Stimulated activated CD4-positive, alpha-beta T cell treated with anti-CD3 and anti-CD28 coated beads, Interleukin-15, amount 100 ng/mL, for 1 hour (primary cell): ENCODE measurements around the gene MPPED1.

Experiments used
- DNase-seq, 2 donors: peaks; one replicate each; pipeline ENCODE4 v3.0.0-alpha.2; 2020; ENCODE audit warnings: low read depth in 1 of 2, low spot score in 1 of 2

MPPED1 gene

GRCh38 chr22:43392385-43392989 is 19.3 kb upstream of the MPPED1 start:
- no peak for DNase-seq

DNA sequence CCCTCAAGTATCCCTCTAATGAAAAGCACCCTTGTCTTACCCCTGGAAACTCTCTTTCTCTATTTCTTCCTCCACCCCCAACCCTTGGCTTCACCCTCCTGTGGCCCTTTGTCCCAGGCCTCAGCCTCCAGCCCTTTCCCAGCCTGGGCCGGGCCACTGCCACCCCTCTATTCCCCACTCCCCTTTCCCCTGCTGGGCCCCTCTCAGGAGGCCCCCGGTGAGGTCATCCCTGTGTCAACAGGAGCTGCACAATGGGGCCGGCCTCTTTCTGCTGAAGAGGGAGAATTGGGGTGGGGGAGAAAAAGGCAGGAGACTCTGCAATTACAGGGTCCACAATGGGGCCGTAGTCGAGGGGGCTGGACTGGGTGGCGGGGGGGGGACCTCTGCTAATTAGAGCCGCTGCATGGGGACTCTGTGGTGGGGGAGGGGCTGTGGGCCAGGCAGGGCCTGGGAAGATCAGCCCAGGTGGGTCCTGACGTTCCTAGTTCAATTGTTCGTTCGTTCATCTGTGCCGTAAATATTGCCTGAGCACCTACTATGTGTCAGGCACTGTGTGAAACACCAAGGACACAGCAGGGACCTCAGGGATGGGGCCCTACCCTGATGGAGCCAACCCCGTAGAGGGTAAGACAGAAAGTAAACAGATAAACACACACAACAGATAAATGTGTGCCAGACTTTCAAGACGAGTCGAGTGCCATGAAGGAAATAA is 18.5 kb upstream of the MPPED1 start:
- no peak for DNase-seq

- DNase-seq, result no peak
These were observed 17.9 kb upstream of the MPPED1 start for GRCh38 chr22:43393844-43394474.

- DNase-seq, result no peak
These were observed 16.6 kb upstream of the MPPED1 start for GRCh38 chr22:43395086-43395695.

- DNase-seq, result no peak
These were observed 15.4 kb upstream of the MPPED1 start for GRCh38 chr22:43396321-43396933.

- no peak for DNase-seq
These were observed 14.8 kb upstream of the MPPED1 start for GRCh38 chr22:43396934-43397457.

- no peak for DNase-seq
These were observed 14.0 kb upstream of the MPPED1 start for GRCh38 chr22:43397766-43398165.

- DNase-seq, result no peak
These were observed 13.6 kb upstream of the MPPED1 start for GRCh38 chr22:43398246-43398645.

DNA sequence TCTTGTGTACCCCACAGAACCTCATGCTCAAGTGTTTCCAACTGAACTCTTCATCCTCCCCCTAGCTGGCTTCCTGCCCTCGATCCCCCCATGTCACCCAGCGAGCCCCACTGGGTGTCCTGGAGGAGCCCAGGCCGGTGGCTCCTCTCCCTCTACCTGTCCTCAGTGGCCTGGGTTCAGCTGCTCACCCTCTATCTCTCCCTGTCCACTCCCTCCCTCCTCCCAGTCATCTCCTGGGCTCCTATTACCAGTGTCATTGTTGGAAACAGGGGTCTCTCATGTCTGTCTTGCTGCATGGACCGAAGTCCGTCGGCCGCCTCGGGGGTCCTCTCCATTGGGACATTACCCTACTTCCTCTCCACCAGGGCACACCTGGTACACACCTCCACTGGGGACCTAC is 12.9 kb upstream of the MPPED1 start:
- no peak for DNase-seq

GRCh38 chr22:43399338-43399979 is 12.4 kb upstream of the MPPED1 start:
- no peak for DNase-seq

GRCh38 chr22:43399980-43400358 is 11.8 kb upstream of the MPPED1 start:
- DNase-seq, result no peak

- no peak for DNase-seq
These were observed 11.4 kb upstream of the MPPED1 start for GRCh38 chr22:43400449-43400848.

DNA sequence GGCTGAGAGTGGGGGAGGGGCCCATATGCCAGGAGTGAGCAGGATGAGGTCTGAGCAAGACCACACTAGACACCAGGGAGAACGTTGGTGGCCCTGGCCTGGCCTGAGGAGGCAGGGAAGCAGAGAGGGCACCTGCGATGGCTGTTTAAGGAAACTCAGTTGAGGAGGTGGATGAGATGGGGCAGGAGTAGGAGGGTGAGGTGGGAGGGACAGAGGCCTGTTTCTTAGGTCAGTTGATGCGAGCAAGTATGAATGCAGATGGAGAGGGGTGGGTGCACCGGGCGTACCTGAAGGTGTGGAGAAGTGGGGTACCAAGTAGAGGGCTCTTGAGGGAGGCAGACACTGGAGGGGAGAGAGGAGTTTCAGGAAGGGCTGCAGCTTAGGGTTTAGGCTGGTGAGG is 10.6 kb upstream of the MPPED1 start:
- no peak for DNase-seq

DNA sequence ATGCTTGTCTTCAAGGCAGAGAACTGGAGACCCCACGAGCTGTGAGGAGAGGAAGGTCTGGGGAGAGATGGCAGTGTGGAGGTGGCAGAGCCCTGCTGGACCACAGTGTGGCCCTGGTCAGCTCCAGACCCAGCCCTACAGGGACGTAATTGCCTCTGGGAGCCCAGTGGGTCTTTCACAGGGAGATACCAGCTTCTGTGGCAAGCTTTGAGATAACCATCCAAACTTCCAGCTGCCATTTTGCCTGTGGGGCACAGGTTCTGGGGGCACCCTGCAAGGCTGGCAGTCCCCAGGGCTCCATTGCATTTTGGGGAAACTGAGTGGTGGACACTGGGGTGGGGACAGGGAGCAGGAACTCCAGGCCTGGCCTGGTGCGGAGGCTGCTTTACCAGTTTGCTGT is 10.2 kb upstream of the MPPED1 start:
- DNase-seq, result no peak

- no peak for DNase-seq
These were observed 9.7 kb upstream of the MPPED1 start for GRCh38 chr22:43402128-43402527.

DNA sequence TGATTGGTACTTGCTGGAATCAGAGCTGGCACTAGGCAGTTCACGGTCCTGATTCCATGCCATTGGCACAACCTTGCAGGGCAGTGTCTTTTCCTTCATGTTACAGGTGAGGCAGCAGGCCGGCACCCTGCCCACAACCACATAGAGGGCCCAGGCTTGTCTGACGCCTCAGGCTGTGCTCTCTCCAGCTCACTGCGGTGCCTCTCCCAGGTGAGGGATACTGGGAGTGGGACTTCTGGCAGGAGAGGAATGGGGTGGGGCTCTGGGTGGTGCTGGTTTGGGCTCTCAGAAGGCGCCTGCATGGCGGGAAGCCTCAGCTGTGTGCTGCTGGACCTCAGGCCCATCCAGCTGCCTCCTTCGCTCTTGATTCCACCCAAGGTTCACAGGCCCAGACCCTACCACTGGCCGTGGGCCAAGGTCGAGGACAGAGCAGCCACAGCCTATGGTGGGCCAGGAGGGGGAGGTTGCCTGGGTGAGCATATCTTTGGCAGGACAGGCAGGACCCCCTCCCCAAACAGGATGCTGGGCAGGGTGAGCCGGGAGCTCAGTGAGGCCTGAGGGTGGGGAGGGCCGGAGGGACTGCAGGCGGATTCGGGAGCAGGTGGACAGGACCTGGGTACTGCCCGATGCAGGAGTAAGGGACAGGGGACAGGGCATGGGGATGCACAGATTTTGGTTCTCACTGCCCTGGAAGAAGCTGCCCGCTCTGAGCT is 7.0 kb upstream of the MPPED1 start:
- no peak for DNase-seq

DNA sequence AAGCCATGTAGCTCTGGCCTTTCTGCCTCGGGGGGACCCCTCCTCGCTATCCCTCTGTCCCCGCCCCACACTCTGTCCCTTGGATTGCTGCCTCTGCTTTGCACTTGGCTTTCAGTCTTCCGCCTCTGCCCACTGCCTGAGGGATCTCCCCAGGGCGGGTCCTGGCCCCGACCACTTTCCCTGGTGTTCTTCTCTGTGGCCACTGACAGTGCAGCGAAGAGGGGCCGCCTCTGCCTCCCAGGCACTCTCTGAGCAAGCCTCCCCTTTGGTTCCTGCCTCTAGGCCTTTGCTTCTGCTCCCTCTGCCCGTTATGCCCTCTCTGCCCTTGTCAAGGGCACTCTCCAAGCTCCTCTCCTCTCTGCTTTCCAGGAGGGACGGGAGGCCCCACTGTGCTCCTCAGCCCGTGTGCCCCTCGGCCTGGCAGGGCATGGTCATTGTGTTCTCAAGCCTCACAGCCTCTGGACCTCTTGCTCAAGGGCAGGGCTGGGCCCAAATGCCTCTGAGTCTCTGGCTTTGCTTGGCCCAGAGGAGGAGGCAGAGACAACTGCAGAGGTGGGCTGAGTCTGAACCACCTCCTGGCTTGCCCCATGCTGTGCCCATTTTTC is 5.5 kb upstream of the MPPED1 start:
- DNase-seq, result no peak

- no peak for DNase-seq
These were observed 4.2 kb upstream of the MPPED1 start for GRCh38 chr22:43407591-43407990.

- DNase-seq, result no peak
These were observed 3.8 kb upstream of the MPPED1 start for GRCh38 chr22:43408009-43408408.

GRCh38 chr22:43409046-43409445 is 2.8 kb upstream of the MPPED1 start:
- no peak for DNase-seq
